HG02973 (cell line): ENCODE results near the gene UMPS.

Source experiments
- ATAC-seq: cut with Tn5 transposase; IDR thresholded peaks from one replicate; pipeline ENCODE4 v1.9.1; 2021; ENCODE audit warnings: moderate library complexity; ENCODE audit not compliant: unreplicated experiment

UMPS gene

GRCh38 chr3:124796477-124796876 is 66.2 kb downstream of the UMPS start:
- no peak for ATAC-seq

DNA sequence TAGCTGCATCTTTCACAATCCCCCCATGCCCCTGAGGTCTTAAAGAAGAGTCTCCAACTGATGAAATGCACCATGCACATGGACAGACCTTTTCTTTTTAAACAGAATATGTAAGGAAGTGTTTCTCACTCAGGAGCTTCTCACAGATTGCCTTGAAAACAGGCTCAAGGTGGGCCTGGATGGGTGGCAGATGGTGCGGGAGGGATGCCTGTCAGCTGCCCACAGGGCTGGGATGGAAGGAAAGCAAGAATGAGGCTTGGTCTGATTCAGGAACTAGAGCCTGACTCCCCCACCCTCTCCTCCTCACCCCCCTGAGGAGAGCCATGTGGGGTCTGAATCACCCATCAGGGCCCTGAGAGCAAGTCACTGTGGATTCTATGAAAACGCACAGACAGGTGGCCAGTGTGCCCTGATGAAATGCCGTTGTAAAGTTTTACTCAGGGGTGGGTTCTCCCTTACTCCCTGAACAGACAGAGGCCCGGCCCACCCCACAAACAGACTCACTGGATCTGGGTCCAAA is 67.2 kb downstream of the UMPS start:
- no peak for ATAC-seq
